ENCODE data around the gene MED27. TPM values are rescaled to one million over a fixed set of nuclear protein-coding genes. Genes with fewer than 3 reads are reported as not detected.

Gene MED27
- total and polyA plus RNA-seq, 5 experiments from 2014 or later: 14.3 to 43.4 (median 36.3) TPM

DNA sequence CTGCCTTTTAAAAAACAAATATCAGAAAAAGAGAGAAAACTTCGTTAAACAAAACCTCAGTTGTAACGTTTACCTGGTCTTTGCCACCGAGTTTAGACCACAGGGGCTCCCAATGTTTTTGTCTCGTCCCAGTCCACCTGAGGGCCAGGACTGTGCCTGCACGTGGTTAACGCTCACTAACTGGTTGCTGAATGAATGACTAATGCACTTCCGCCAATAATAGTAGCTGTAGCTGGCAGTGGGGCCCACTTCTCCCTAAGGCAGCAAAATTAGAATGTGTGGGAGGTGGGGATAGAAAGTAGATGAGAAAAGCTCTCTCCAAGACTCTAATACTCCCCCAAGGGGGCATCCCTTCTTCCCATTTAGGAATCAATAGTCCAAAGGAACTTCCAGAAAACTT lies 29.1 kb upstream of the MED27 start:
- Mint-ChIP-seq H3K9me3 (peaks cover 0 to 2% (median 0%) of the 10 kb centered on the region in 9 donors), H3K4me1 (no peaks in the 10 kb centered on the region), H3K27ac (no peak overlapping the region), H3K4me3 (no peak overlapping the region), H3K36me3 (peaks cover 0 to 5% (median 0%) of the 10 kb centered on the region in 3 donors), H3K27me3 (peaks cover 5 to 48% (median 33%) of the 10 kb centered on the region in 5 donors)
- ATAC-seq (no peak), DNase-seq (no peak)
- POLR2A ChIA-PET: no interaction called here

DNA sequence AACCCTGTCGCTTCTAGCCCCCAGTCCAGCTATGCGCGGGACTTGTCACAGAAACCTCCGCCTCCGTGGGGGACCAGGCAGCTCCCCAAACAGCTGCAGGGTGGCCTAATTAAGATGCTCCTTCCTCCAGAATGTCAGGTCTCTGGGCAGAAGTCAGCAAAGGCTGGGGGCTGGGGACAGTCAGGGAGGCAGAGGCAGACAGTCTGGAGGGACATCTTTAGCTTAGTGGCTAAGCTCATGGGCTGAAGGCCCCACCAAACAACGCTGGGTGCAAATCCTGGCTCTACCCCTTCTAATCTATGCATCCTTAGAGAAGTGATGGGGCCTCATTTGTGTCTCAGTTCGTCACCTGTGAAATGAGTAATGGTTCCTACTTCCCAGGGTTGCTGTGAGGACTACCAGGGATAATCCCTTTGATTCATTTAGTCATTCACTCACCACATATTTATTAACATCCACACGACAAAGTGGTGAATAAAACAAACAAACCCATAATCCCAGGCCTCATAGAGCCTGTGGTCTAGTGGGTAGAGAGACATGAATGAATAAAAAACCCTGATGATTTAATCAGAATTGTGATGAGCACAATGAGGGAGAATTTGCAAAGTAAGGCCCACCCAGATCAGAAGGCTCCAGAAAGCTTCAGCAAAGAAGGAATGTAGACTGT lies 20.2 kb upstream of the MED27 start:
- peaks cover 0 to 11% (median 0%) of the 10 kb centered on the region in 3 donors for H3K36me3 Mint-ChIP-seq
- H3K27ac Mint-ChIP-seq: no peak overlapping the region
- no peaks in the 10 kb centered on the region for H3K4me1 Mint-ChIP-seq
- H3K4me3 Mint-ChIP-seq: no peak overlapping the region
- H3K9me3 Mint-ChIP-seq: peaks cover 0 to 5% (median 1%) of the 10 kb centered on the region in 9 donors
- ATAC-seq (no peak), DNase-seq (no peak)
- POLR2A ChIA-PET: no interaction called here
- H3K27me3 Mint-ChIP-seq: peaks cover 25 to 48% (median 27%) of the 10 kb centered on the region in 5 donors

DNA sequence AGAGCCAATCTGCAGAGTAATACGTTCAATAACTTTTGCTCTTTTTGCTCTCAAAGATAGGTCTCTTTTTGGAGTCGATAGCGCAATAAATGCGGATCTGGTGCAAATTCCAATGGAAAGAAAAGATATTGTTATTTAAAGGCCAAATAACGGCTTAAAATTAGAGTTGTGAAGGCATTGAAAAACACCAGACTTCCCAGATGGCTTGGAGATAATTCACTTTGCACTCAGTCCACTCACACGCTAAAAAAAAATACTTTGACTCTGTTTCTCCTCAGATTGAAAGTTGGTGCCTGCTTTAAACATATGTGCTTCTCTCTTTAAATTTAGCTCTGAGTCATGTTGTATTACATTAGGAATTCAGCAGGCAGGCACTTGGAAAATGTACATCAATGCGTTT lies 19.5 kb upstream of the MED27 start:
- H3K27ac Mint-ChIP-seq: no peak overlapping the region
- H3K36me3 Mint-ChIP-seq: peaks cover 0 to 11% (median 0%) of the 10 kb centered on the region in 3 donors
- DNase-seq: no peak
- peaks cover 0 to 5% (median 1%) of the 10 kb centered on the region in 9 donors for H3K9me3 Mint-ChIP-seq
- no peak for ATAC-seq
- peaks cover 26 to 55% (median 31%) of the 10 kb centered on the region in 5 donors for H3K27me3 Mint-ChIP-seq
- POLR2A ChIA-PET: no interaction called here
- H3K4me3 Mint-ChIP-seq: no peak overlapping the region
- H3K4me1 Mint-ChIP-seq: no peaks in the 10 kb centered on the region

DNA sequence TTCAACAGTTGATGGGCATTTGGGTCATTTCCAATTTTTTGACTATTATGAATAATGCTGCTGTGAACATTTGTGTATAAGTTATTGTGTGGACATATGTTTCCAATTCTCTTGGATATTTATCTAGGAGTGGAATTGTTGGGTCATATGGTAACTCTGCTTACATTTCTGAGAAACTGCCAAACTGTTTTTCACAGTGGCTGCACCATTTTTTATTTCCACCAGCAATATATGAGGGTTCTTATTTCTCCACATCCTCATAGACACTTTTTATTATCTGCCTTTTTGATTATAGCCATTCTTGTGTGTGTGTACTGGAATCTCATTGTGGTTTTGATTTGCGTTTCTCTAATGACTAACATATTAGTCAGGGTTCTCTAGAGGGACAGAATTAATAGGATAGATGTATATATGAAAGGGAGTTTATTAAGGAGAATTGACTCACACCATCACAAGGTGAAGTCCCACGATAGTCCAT lies 14.7 kb upstream of the MED27 start:
- Mint-ChIP-seq H3K4me3 (no peak overlapping the region), H3K27ac (no peak overlapping the region), H3K36me3 (peaks cover 0 to 7% (median 0%) of the 10 kb centered on the region in 3 donors), H3K4me1 (no peaks in the 10 kb centered on the region), H3K9me3 (peaks cover 0 to 5% (median 0%) of the 10 kb centered on the region in 9 donors), H3K27me3 (peaks cover 24 to 44% (median 35%) of the 10 kb centered on the region in 5 donors)
- ATAC-seq (no peak), DNase-seq (no peak)
- POLR2A ChIA-PET: interaction anchor here (0.7 kb wide), 1 partner anchor 714 kb away, joined by 4 read pairs; no protein-coding TSS in a partner anchor

GRCh38 chr9:132090771-132091170 lies 11.1 kb upstream of the MED27 start:
- peaks cover 14 to 30% (median 17%) of the 10 kb centered on the region in 5 donors for H3K27me3 Mint-ChIP-seq
- H3K27ac Mint-ChIP-seq: no peak overlapping the region
- H3K36me3 Mint-ChIP-seq: no peaks in the 10 kb centered on the region
- ATAC-seq: no peak
- POLR2A ChIA-PET: no interaction called here
- DNase-seq: no peak
- H3K9me3 Mint-ChIP-seq: peaks cover 0 to 5% (median 0%) of the 10 kb centered on the region in 9 donors
- H3K4me1 Mint-ChIP-seq: no peaks in the 10 kb centered on the region
- no peak overlapping the region for H3K4me3 Mint-ChIP-seq

- Mint-ChIP-seq H3K36me3 (no peaks in the 10 kb centered on the region), H3K4me1 (no peaks in the 10 kb centered on the region), H3K27me3 (peaks cover 11 to 19% (median 15%) of the 10 kb centered on the region in 5 donors), H3K27ac (no peak overlapping the region), H3K9me3 (peaks cover 0 to 5% (median 0%) of the 10 kb centered on the region in 9 donors), H3K4me3 (no peak overlapping the region)
- ATAC-seq (no peak), DNase-seq (no peak)
- POLR2A ChIA-PET: no interaction called here
Observed at GRCh38 chr9:132087438-132088030, 7.9 kb upstream of the MED27 start.

- peaks cover 0 to 7% (median 0%) of the 10 kb centered on the region in 3 donors for H3K36me3 Mint-ChIP-seq
- POLR2A ChIA-PET: no interaction called here
- no peak for ATAC-seq
- peaks cover 22 to 30% (median 27%) of the 10 kb centered on the region in 4 donors for H3K4me1 Mint-ChIP-seq
- peak overlapping the region in 1 of 10 donors; percentile 60 for H3K27ac Mint-ChIP-seq
- no peak overlapping the region for H3K4me3 Mint-ChIP-seq
- no peak for DNase-seq
- H3K27me3 Mint-ChIP-seq: peaks cover 6 to 15% (median 9%) of the 10 kb centered on the region in 5 donors
- H3K9me3 Mint-ChIP-seq: no peaks in the 10 kb centered on the region
Observed at GRCh38 chr9:132082188-132082587, 2.5 kb upstream of the MED27 start.

- no peaks in the 10 kb centered on the region for H3K9me3 Mint-ChIP-seq
- POLR2A ChIA-PET: interaction anchor here (0.6 kb wide), 1 partner anchor 100 kb away, joined by 3 read pairs; no protein-coding TSS in a partner anchor
Observed at GRCh38 chr9:132078699-132079356, 839 bp downstream of the MED27 start.

GRCh38 chr9:132077881-132078698 lies 1.6 kb downstream of the MED27 start:
- POLR2A ChIA-PET: no interaction called here
- DNase-seq (peak in 7 of 10 donors; percentile 9 to 28 (median 23)), ATAC-seq (peak in 1 of 2 donors; percentile 19)
- Mint-ChIP-seq H3K4me3 (peak overlapping the region; percentile 91 to 99 (median 96)), H3K36me3 (peaks cover 0 to 46% (median 9%) of the 10 kb centered on the region in 3 donors), H3K4me1 (peaks cover 32 to 65% (median 57%) of the 10 kb centered on the region in 4 donors), H3K9me3 (no peaks in the 10 kb centered on the region), H3K27ac (peak overlapping the region in 8 of 10 donors; percentile 8 to 97 (median 92)), H3K27me3 (no peaks in the 10 kb centered on the region)

More at GRCh38 chr9:132078699-132079356, 839 bp downstream of the MED27 start:
- peaks cover 0 to 3% (median 0%) of the 10 kb centered on the region in 5 donors for H3K27me3 Mint-ChIP-seq
- peak overlapping the region; percentile 91 to 99 (median 96) for H3K4me3 Mint-ChIP-seq
- peak overlapping the region; percentile 80 to 97 (median 94) for H3K27ac Mint-ChIP-seq
- DNase-seq: peak in 1 of 10 donors; percentile 5
- H3K4me1 Mint-ChIP-seq: peaks cover 30 to 58% (median 50%) of the 10 kb centered on the region in 4 donors
- H3K36me3 Mint-ChIP-seq: peaks cover 0 to 39% (median 7%) of the 10 kb centered on the region in 3 donors
- ATAC-seq: peak in 1 of 2 donors; percentile 2

DNA sequence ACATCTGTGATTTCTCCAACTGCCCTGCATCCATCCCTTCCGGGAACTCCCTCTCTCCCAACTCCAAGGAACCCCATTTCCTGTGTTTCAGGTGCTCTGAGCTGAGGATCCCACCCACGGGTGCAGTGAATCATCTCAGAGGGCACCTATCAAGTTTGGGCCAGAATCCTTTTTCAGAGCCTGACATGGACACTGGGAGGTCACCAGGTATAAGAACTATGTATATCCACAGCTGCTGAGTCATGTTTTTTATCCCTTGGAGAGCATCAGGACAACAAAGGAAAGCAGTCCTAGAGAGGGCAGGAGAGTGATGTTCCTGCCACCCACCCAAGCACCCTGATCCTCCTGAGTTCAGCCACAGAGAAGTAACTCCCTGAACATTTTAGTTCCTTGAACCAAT lies 3.8 kb downstream of the MED27 start:
- Mint-ChIP-seq H3K27me3 (no peaks in the 10 kb centered on the region), H3K36me3 (peaks cover 0 to 67% (median 13%) of the 10 kb centered on the region in 3 donors), H3K9me3 (no peaks in the 10 kb centered on the region), H3K27ac (peak overlapping the region in 1 of 10 donors; percentile 37), H3K4me1 (peaks cover 43 to 86% (median 78%) of the 10 kb centered on the region in 4 donors), H3K4me3 (peak overlapping the region in 1 of 10 donors; percentile 19)
- POLR2A ChIA-PET: no interaction called here
- no peak for ATAC-seq
- DNase-seq: no peak

- DNase-seq (no peak), ATAC-seq (no peak)
- Mint-ChIP-seq H3K27ac (no peak overlapping the region), H3K4me1 (peaks cover 39 to 90% (median 74%) of the 10 kb centered on the region in 4 donors), H3K36me3 (peaks cover 0 to 69% (median 13%) of the 10 kb centered on the region in 3 donors), H3K4me3 (no peak overlapping the region), H3K27me3 (no peaks in the 10 kb centered on the region), H3K9me3 (no peaks in the 10 kb centered on the region)
- POLR2A ChIA-PET: no interaction called here
Observed at GRCh38 chr9:132074736-132075135, 4.9 kb downstream of the MED27 start.

Measured in naive thymus-derived CD8-positive, alpha-beta T cell (primary cell).